Keratinocyte (primary cell): ENCODE measurements around the gene PSD2. TPM values are rescaled to one million over a fixed set of nuclear protein-coding genes. Genes with fewer than 3 reads are reported as not detected.

Experiments used
- DNase-seq: peaks from one replicate; pipeline ENCODE4 v3.0.0-alpha.2; 2011; ENCODE audit warnings: low read depth, missing footprints, low spot score
- FAIRE-seq: peaks from 2 replicates; lab custom pipeline; 2011; peaks lifted over from hg19 to GRCh38; lab: Jason Lieb, UNC
- H2AFZ ChIP-seq: 2 replicates; pipeline ENCODE4 v1.6.0; 2012; ENCODE audit warnings: low read length, control low read depth, inconsistent platforms; ENCODE audit not compliant: control insufficient read depth
- H3K27ac ChIP-seq: 2 replicates; pipeline ENCODE4 v1.5.1; 2011; ENCODE audit warnings: low read length; ENCODE audit not compliant: control insufficient read depth, insufficient read depth
- H3K27me3 ChIP-seq: 3 replicates; pipeline ENCODE4 v1.6.0; 2011; ENCODE audit warnings: low read length; ENCODE audit not compliant: control insufficient read depth, insufficient read depth; ENCODE audit errors: extremely low read depth
- H3K36me3 ChIP-seq, 2 experiments: 2 replicates in 1 of 2; 3 replicates in 1 of 2; pipeline ENCODE4 v1.5.1; 2011; ENCODE audit warnings: low read length in 2 of 2, mild to moderate bottlenecking in 1 of 2; ENCODE audit not compliant: control insufficient read depth in 2 of 2, insufficient read depth in 2 of 2; ENCODE audit errors: extremely low read depth in 1 of 2
- H3K4me1 ChIP-seq: 3 replicates; pipeline ENCODE4 v1.5.1; 2011; ENCODE audit warnings: low read length; ENCODE audit not compliant: control insufficient read depth, insufficient read depth; ENCODE audit errors: extremely low read depth
- H3K4me2 ChIP-seq: 3 replicates; pipeline ENCODE4 v1.6.0; 2011; ENCODE audit warnings: low read depth, low read length; ENCODE audit not compliant: control insufficient read depth, insufficient read depth; ENCODE audit errors: extremely low read depth
- H3K4me3 ChIP-seq, 3 experiments: fragments of 200-600 bp in 1 of 3; sonication (generic) in 1 of 3; 2 replicates in 2 of 3; 3 replicates in 1 of 3; pipeline ENCODE4 v1.5.1; 2011 to 2016; ENCODE audit warnings: low read length in 3 of 3, mild to moderate bottlenecking in 3 of 3, control low read depth in 2 of 3, inconsistent platforms in 1 of 3, low read depth in 1 of 3, mixed read lengths in 1 of 3, mixed run types in 1 of 3, moderate library complexity in 1 of 3; ENCODE audit not compliant: control insufficient read depth in 2 of 3, insufficient read depth in 2 of 3; ENCODE audit errors: extremely low read depth in 1 of 3
- H3K79me2 ChIP-seq: 2 replicates; pipeline ENCODE4 v1.6.0; 2012; ENCODE audit warnings: low read length; ENCODE audit not compliant: control insufficient read depth, insufficient read depth
- H3K9ac ChIP-seq: 3 replicates; pipeline ENCODE4 v1.6.0; 2011; ENCODE audit warnings: low read length; ENCODE audit not compliant: control insufficient read depth, insufficient read depth; ENCODE audit errors: extremely low read depth
- H3K9me1 ChIP-seq: 3 replicates; pipeline ENCODE4 v1.6.0; 2011; ENCODE audit warnings: low read length; ENCODE audit not compliant: control insufficient read depth, insufficient read depth; ENCODE audit errors: extremely low read depth
- H3K9me3 ChIP-seq: 2 replicates; pipeline ENCODE4 v1.5.1; 2012; ENCODE audit warnings: low read depth, low read length; ENCODE audit not compliant: control insufficient read depth
- H4K20me1 ChIP-seq: 3 replicates; pipeline ENCODE4 v1.6.0; 2011; ENCODE audit warnings: low read length; ENCODE audit not compliant: control insufficient read depth, insufficient read depth; ENCODE audit errors: extremely low read depth
- CTCF ChIP-seq, 3 experiments: IDR thresholded peaks in 1 of 3; conservative IDR thresholded peaks in 1 of 3; optimal IDR thresholded peaks in 1 of 3; 2 replicates in 2 of 3; 3 replicates in 1 of 3; pipeline versions ENCODE3 to v1.5.1; 2011; ENCODE audit warnings: low read length in 3 of 3, mild to moderate bottlenecking in 3 of 3, moderate library complexity in 2 of 3, control low read depth in 1 of 3, inconsistent platforms in 1 of 3; ENCODE audit not compliant: insufficient read depth in 2 of 3; ENCODE audit errors: extremely low read depth in 1 of 3
- EZH2 ChIP-seq: IDR thresholded peaks from one replicate; pipeline ENCODE4 v1.6.1; 2012; ENCODE audit warnings: inconsistent platforms, mild to moderate bottlenecking, low read length, moderate library complexity
- dilution Hi-C: fragments of 300-500 bp; cut with MboI; formaldehyde crosslinking; loops from one replicate; pipeline ENCODE4 v1.7.0; 2020; ENCODE audit warnings: low sequenced_read_pairs; ENCODE audit not compliant: extremely low pct_ligation_motif_present
- polyA plus RNA-seq, 5 experiments: library from polyadenylated mRNA; depleted of rRNA in 3 of 5; stranded (reverse) in 3 of 5; stranded (forward) in 1 of 5; unstranded in 1 of 5; fragments of >200 nt; gene quantifications; 1 replicate in 1 of 5; 2 replicates in 3 of 5; 3 replicates in 1 of 5; pipeline versions ENCODE4 v1.2.1 to v1.2.3, GENCODE V29; 2011 to 2012; ENCODE audit warnings: missing spikeins in 2 of 5, low read depth in 1 of 5, low replicate concordance in 1 of 5

Gene PSD2
- polyA plus RNA-seq, 1 donor (not counting 4 experiments of a cell fraction or from before 2014, with no cell fraction given): not detected

GRCh38 chr5:139844472-139845145 is 49.0 kb downstream of the PSD2 start:
- no peak for FAIRE-seq
- no peaks in the 10 kb centered on the region for H3K4me1 ChIP-seq
- no peak overlapping the region for H2AFZ ChIP-seq
- TF ChIP-seq EZH2: no peak
- TF ChIP-seq CTCF (optimal IDR thresholded peaks at IDR 0.05 in 1 of 3, IDR thresholded peaks at IDR 0.05 in 1 of 3, conservative IDR thresholded peaks at IDR 0.05 in 1 of 3; ENCODE audit: extremely low read depth in 1 of 3, insufficient read depth in 2 of 3, low read length in 3 of 3): peak; percentile 57 to 75 (median 65)
- H3K79me2 ChIP-seq: no peaks in the 10 kb centered on the region
- H3K4me2 ChIP-seq: no peak overlapping the region
- no peak for DNase-seq
- H3K27ac ChIP-seq: no peak overlapping the region
- H3K9me1 ChIP-seq: no peaks in the 10 kb centered on the region
- no peaks in the 10 kb centered on the region for H3K27me3 ChIP-seq
- H3K9me3 ChIP-seq: no peaks in the 10 kb centered on the region
- H3K4me3 ChIP-seq: no peak overlapping the region
- H3K9ac ChIP-seq: no peak overlapping the region
- dilution Hi-C loops: loop anchor here (25.0 kb wide), 1 partner anchor 118 kb away; no protein-coding TSS in a partner anchor
- H4K20me1 ChIP-seq: no peaks in the 10 kb centered on the region
- no peaks in the 10 kb centered on the region for H3K36me3 ChIP-seq

GRCh38 chr5:139845846-139846681 is 50.5 kb downstream of the PSD2 start:
- Histone ChIP-seq H3K27me3 (no peaks in the 10 kb centered on the region), H3K79me2 (no peaks in the 10 kb centered on the region), H3K4me1 (no peaks in the 10 kb centered on the region), H3K4me3 (no peak overlapping the region), H4K20me1 (no peaks in the 10 kb centered on the region), H3K9me3 (no peaks in the 10 kb centered on the region), H3K9ac (no peak overlapping the region), H3K4me2 (no peak overlapping the region), H3K36me3 (no peaks in the 10 kb centered on the region), H2AFZ (no peak overlapping the region), H3K9me1 (no peaks in the 10 kb centered on the region), H3K27ac (no peak overlapping the region)
- TF ChIP-seq CTCF (optimal IDR thresholded peaks at IDR 0.05 in 1 of 3, IDR thresholded peaks at IDR 0.05 in 1 of 3, conservative IDR thresholded peaks at IDR 0.05 in 1 of 3; ENCODE audit: extremely low read depth in 1 of 3, insufficient read depth in 2 of 3, low read length in 3 of 3) (peak in 1 of 3 experiments; percentile 7), EZH2 (no peak)
- dilution Hi-C loops: loop anchor here (25.0 kb wide), 1 partner anchor 116 kb away; no protein-coding TSS in a partner anchor
- DNase-seq: no peak
- FAIRE-seq: no peak
